Upper lobe of right lung (tissue), 1 donor: Measurements from ENCODE around the gene PCNX2. TPM values are rescaled to one million over a fixed set of nuclear protein-coding genes. Genes with fewer than 3 reads are reported as not detected.

Experiments
- ATAC-seq: fragments of 200-7000 bp; cut with Tn5 transposase; one replicate; pipeline ENCODE4 v1.9.1; 2020; ENCODE audit warnings: mild to moderate bottlenecking, moderate library complexity
- DNase-seq: peaks from one replicate; pipeline ENCODE4 v3.0.0-alpha.2; 2020
- H3K27ac ChIP-seq: fragments of 200-600 bp; one replicate; pipeline ENCODE4 v1.8.0; 2022
- H3K27me3 ChIP-seq: fragments of 200-600 bp; one replicate; pipeline ENCODE4 v1.8.0; 2022; ENCODE audit warnings: mild to moderate bottlenecking
- H3K36me3 ChIP-seq: fragments of 200-600 bp; one replicate; pipeline ENCODE4 v1.8.0; 2022
- H3K4me1 ChIP-seq: fragments of 200-600 bp; one replicate; pipeline ENCODE4 v1.8.0; 2022
- H3K4me3 ChIP-seq: fragments of 200-600 bp; one replicate; pipeline ENCODE4 v1.8.0; 2022; ENCODE audit warnings: mild to moderate bottlenecking
- H3K9me3 ChIP-seq: fragments of 200-600 bp; one replicate; pipeline ENCODE4 v1.8.0; 2022
- intact Hi-C: fragments of 100-400 bp; cut with DNase I; formaldehyde crosslinking; loops from one replicate; pipeline ENCODE4 v1.11.0; 2022
- total RNA-seq: library from RNA; stranded (reverse); fragmentation: NEBNext Ultra II Directional; extraction: Animal tissue kit (Norgen Biotek cat#: 25700); gene quantifications from one replicate; pipeline ENCODE4 v1.2.1, GENCODE V29; 2021
- TF ChIP-seq, protein P1 (sequence below): fragments of 200-600 bp; IDR thresholded peaks from one replicate; pipeline ENCODE4 v1.8.0; 2022; ENCODE audit warnings: antibody characterized with exemption
- donor health status: DM: no; HTN: yes; CAD: no; lungs with severe emphysema.

PCNX2 gene
- total RNA-seq, 1 donor from 2014 or later = 6.8 TPM

GRCh38 chr1:232958067-232958466, 337.5 kb downstream of the PCNX2 start:
- no peak overlapping the region for H3K4me3 ChIP-seq
- TF ChIP-seq, protein P1, sequence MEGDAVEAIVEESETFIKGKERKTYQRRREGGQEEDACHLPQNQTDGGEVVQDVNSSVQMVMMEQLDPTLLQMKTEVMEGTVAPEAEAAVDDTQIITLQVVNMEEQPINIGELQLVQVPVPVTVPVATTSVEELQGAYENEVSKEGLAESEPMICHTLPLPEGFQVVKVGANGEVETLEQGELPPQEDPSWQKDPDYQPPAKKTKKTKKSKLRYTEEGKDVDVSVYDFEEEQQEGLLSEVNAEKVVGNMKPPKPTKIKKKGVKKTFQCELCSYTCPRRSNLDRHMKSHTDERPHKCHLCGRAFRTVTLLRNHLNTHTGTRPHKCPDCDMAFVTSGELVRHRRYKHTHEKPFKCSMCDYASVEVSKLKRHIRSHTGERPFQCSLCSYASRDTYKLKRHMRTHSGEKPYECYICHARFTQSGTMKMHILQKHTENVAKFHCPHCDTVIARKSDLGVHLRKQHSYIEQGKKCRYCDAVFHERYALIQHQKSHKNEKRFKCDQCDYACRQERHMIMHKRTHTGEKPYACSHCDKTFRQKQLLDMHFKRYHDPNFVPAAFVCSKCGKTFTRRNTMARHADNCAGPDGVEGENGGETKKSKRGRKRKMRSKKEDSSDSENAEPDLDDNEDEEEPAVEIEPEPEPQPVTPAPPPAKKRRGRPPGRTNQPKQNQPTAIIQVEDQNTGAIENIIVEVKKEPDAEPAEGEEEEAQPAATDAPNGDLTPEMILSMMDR = no peak
- intact Hi-C loops = no loop called here
- no peak overlapping the region for H3K27ac ChIP-seq
- no peaks in the 10 kb centered on the region for H3K9me3 ChIP-seq
- H3K36me3 ChIP-seq = peaks cover 32% of the 10 kb centered on the region
- peaks cover 11% of the 10 kb centered on the region for H3K4me1 ChIP-seq
- H3K27me3 ChIP-seq = no peaks in the 10 kb centered on the region
- ATAC-seq = no peak
- no peak for DNase-seq

DNA sequence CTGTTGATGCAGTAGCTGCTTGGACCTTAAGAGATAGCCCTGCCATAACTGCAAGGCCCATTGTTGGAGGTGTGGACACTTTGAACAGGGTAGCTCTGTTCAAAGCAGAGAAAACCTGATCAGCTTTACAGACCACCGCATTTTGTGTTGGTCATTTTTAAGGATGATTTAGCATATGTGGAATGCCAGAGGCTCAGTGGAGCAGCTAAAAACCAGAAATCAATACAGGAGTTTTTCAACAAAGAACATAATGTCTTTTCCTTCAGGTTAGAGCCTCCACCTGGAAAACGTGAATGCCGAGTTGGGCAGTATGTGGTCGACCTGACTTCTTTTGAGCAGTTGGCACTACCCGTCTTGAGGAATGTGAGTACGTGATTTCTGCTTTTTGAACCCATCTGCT, 339.4 kb downstream of the PCNX2 start:
- Histone ChIP-seq H3K27ac (no peak overlapping the region), H3K4me1 (peaks cover 6% of the 10 kb centered on the region), H3K36me3 (peaks cover 32% of the 10 kb centered on the region), H3K27me3 (no peaks in the 10 kb centered on the region), H3K4me3 (no peak overlapping the region), H3K9me3 (no peaks in the 10 kb centered on the region)
- intact Hi-C loops = no loop called here
- ATAC-seq (no peak), DNase-seq (no peak)
- TF ChIP-seq, protein P1 = no peak

- TF ChIP-seq, protein P1 = no peak
- intact Hi-C loops = no loop called here
- DNase-seq (no peak), ATAC-seq (no peak)
- Histone ChIP-seq H3K27ac (no peak overlapping the region), H3K36me3 (peaks cover 31% of the 10 kb centered on the region), H3K27me3 (no peaks in the 10 kb centered on the region), H3K4me1 (peaks cover 10% of the 10 kb centered on the region), H3K4me3 (no peak overlapping the region), H3K9me3 (no peaks in the 10 kb centered on the region)
These were observed 340.7 kb downstream of the PCNX2 start for GRCh38 chr1:232954594-232955365.

- DNase-seq (no peak), ATAC-seq (peak; percentile 67)
- TF ChIP-seq, protein P1 = peak; percentile 70
- H3K27me3 ChIP-seq = no peaks in the 10 kb centered on the region
- peaks cover 11% of the 10 kb centered on the region for H3K36me3 ChIP-seq
- peaks cover 15% of the 10 kb centered on the region for H3K4me1 ChIP-seq
- H3K9me3 ChIP-seq = no peaks in the 10 kb centered on the region
- intact Hi-C loops = no loop called here
- H3K27ac ChIP-seq = no peak overlapping the region
- H3K4me3 ChIP-seq = no peak overlapping the region
These were observed 342.7 kb downstream of the PCNX2 start for GRCh38 chr1:232952514-232953499.

- TF ChIP-seq, protein P1 = no peak
- peak overlapping the region; percentile 87 for H3K4me3 ChIP-seq
- H3K27me3 ChIP-seq = no peaks in the 10 kb centered on the region
- peaks cover 15% of the 10 kb centered on the region for H3K4me1 ChIP-seq
- H3K9me3 ChIP-seq = no peaks in the 10 kb centered on the region
- intact Hi-C loops = no loop called here
- ATAC-seq = no peak
- peaks cover 4% of the 10 kb centered on the region for H3K36me3 ChIP-seq
- no peak for DNase-seq
- H3K27ac ChIP-seq = no peak overlapping the region
These were observed 343.9 kb downstream of the PCNX2 start for GRCh38 chr1:232951605-232952004.
